K562 (cell line): Measurements from ENCODE around the gene MED13L. TPM values are rescaled to one million over a fixed set of nuclear protein-coding genes. Genes with fewer than 3 reads are reported as not detected.

Source experiments
- ATF7 ChIP-seq: fragments of 450-650 bp; IDR thresholded peaks from 2 replicates; pipeline ENCODE4 v1.7.1; 2014; ENCODE audit warnings: mild to moderate bottlenecking, moderate library complexity
- BCL6 ChIP-seq: fragments of 250-450 bp; sonication (Bioruptor Pico); IDR thresholded peaks from 2 replicates; pipeline ENCODE4 v1.4.0; 2020
- ELF1 ChIP-seq: fragments of 200-800 bp; sonication (Bioruptor generic); IDR thresholded peaks from 2 replicates; pipeline ENCODE4 v1.6.1; 2016; ENCODE audit warnings: missing genetic modification characterization, missing compliant biosample characterization
- MAFF ChIP-seq: IDR thresholded peaks from 2 replicates; pipeline ENCODE4 v1.6.1; 2012; ENCODE audit warnings: low read length, improper control_type of control experiment
- MAFG ChIP-seq: fragments of 450-650 bp; conservative IDR thresholded peaks from 2 replicates; pipeline ENCODE4 v1.6.1; 2016; ENCODE audit warnings: missing genetic modification characterization, missing compliant biosample characterization
- PHB ChIP-seq: fragments of 250-450 bp; sonication (Bioruptor Pico); IDR thresholded peaks from 2 replicates; pipeline ENCODE4 v1.5.0; 2021
- POLR3G ChIP-seq: IDR thresholded peaks from 2 replicates; pipeline ENCODE4 v1.6.1; 2011; ENCODE audit not compliant: insufficient read length, insufficient replicate concordance; ENCODE audit errors: extremely low read depth
- PTRF ChIP-seq: fragments of 450-650 bp; IDR thresholded peaks from 2 replicates; pipeline ENCODE4 v1.6.1; 2016; ENCODE audit warnings: mild to moderate bottlenecking, missing genetic modification characterization, missing compliant biosample characterization
- RAD21 ChIP-seq, 2 experiments: fragments of 250-450 bp in 1 of 2; fragments of 450-650 bp in 1 of 2; sonication (Bioruptor Pico) in 1 of 2; formaldehyde crosslinking in 1 of 2; IDR thresholded peaks in 1 of 2; conservative IDR thresholded peaks in 1 of 2; 2 replicates each; pipeline versions ENCODE4 v1.4.0 to v1.8.0; 2020 to 2022; ENCODE audit warnings: mild to moderate bottlenecking in 2 of 2, moderate library complexity in 1 of 2
- RAD51 ChIP-seq: fragments of 450-650 bp; IDR thresholded peaks from 2 replicates; pipeline ENCODE4 v1.7.1; 2016; ENCODE audit warnings: low read depth, mild to moderate bottlenecking, borderline replicate concordance
- RCOR1 ChIP-seq, 2 experiments: IDR thresholded peaks; 2 replicates each; pipeline ENCODE4 v1.6.1; 2012; ENCODE audit warnings: low read depth in 2 of 2, low read length in 2 of 2, borderline replicate concordance in 1 of 2, improper control_type of control experiment in 1 of 2
- RFX1 ChIP-seq: fragments of 450-650 bp; IDR thresholded peaks from 2 replicates; pipeline ENCODE4 v1.6.1; 2016; ENCODE audit warnings: mild to moderate bottlenecking, moderate library complexity
- RNF2 ChIP-seq: sonication (generic); IDR thresholded peaks from 2 replicates; pipeline ENCODE4 v1.6.1; 2016
- SMC3 ChIP-seq: conservative IDR thresholded peaks from 2 replicates; pipeline ENCODE4 v1.6.1; 2011; ENCODE audit warnings: low read depth, low read length, improper control_type of control experiment; ENCODE audit not compliant: insufficient read depth
- TEAD4 ChIP-seq, 2 experiments: sonication (generic) in 1 of 2; formaldehyde crosslinking in 1 of 2; IDR thresholded peaks; 2 replicates each; pipeline versions ENCODE4 v1.6.1 to v1.8.0; 2012 to 2022; ENCODE audit warnings: borderline replicate concordance in 1 of 2, inconsistent platforms in 1 of 2, low read length in 1 of 2, mild to moderate bottlenecking in 1 of 2, missing genetic modification reagents in 1 of 2
- ZKSCAN1 ChIP-seq: fragments of 150-350 bp; IDR thresholded peaks from 2 replicates; pipeline ENCODE4 v1.6.1; 2016; ENCODE audit warnings: low read depth, low read length
- ZNF12 ChIP-seq: sonication (generic); formaldehyde crosslinking; IDR thresholded peaks from 2 replicates; pipeline ENCODE4 v1.4.0; 2020; ENCODE audit warnings: mild to moderate bottlenecking, missing genetic modification reagents
- ZNF197 ChIP-seq: fragments of 200-800 bp; sonication (Bioruptor generic); IDR thresholded peaks from 2 replicates; pipeline ENCODE4 v1.6.1; 2016; ENCODE audit warnings: low read depth, missing genetic modification characterization, missing compliant biosample characterization
- ZNF764 ChIP-seq: fragments of 250-450 bp; sonication (Bioruptor Pico); IDR thresholded peaks from 2 replicates; pipeline ENCODE4 v1.4.0; 2020; ENCODE audit warnings: low read depth, mild to moderate bottlenecking, moderate library complexity
- polyA plus RNA-seq, 8 experiments: library from polyadenylated mRNA; depleted of rRNA in 4 of 8; stranded (reverse) in 5 of 8; unstranded in 3 of 8; fragments of >200 nt; fragmentation: Nextera tagmentation in 2 of 8; fragmentation: Illumina TruSeq in 1 of 8; extraction: Ambion mirVana in 2 of 8; extraction: Trizol in 1 of 8; gene quantifications; 2 replicates each; pipeline versions ENCODE4 v1.2.1 to v1.2.3, GENCODE V29; 2011 to 2014; ENCODE audit warnings: inconsistent platforms in 1 of 8, missing spikeins in 1 of 8
- total RNA-seq, 7 experiments: library from RNA; depleted of rRNA in 6 of 7; stranded (reverse); fragments of >200 nt in 6 of 7; fragmentation: Illumina TruSeq in 2 of 7; extraction: Trizol in 2 of 7; gene quantifications; 2 replicates each; pipeline versions ENCODE4 v1.2.1 to v1.2.3, GENCODE V29; 2011 to 2021; ENCODE audit warnings: low replicate concordance in 1 of 7
- TF ChIP-seq, protein P1 (sequence below), 2 experiments: fragments of 200-800 bp in 1 of 2; sonication (Bioruptor generic) in 1 of 2; sonication (generic) in 1 of 2; formaldehyde crosslinking in 1 of 2; IDR thresholded peaks in 1 of 2; conservative IDR thresholded peaks in 1 of 2; 2 replicates each; pipeline versions ENCODE4 v1.5.0 to v1.6.1; 2016 to 2020; ENCODE audit warnings: missing compliant biosample characterization in 1 of 2, missing genetic modification characterization in 1 of 2, missing genetic modification reagents in 1 of 2
- TF ChIP-seq, protein P2 (sequence below), 2 experiments: fragments of 450-650 bp in 1 of 2; IDR thresholded peaks; 2 replicates each; pipeline ENCODE4 v1.6.1; 2011 to 2017; ENCODE audit warnings: low read depth in 2 of 2, antibody characterized with exemption in 1 of 2, borderline replicate concordance in 1 of 2, low read length in 1 of 2, mild to moderate bottlenecking in 1 of 2, mixed read lengths in 1 of 2; ENCODE audit not compliant: control insufficient read depth in 1 of 2

MED13L gene
- total and polyA plus RNA-seq, 9 of the 15 experiments (the other 6 are each of a cell fraction or from before 2014, with no cell fraction given), result 13.4 to 90.3 (median 36.9) TPM

DNA sequence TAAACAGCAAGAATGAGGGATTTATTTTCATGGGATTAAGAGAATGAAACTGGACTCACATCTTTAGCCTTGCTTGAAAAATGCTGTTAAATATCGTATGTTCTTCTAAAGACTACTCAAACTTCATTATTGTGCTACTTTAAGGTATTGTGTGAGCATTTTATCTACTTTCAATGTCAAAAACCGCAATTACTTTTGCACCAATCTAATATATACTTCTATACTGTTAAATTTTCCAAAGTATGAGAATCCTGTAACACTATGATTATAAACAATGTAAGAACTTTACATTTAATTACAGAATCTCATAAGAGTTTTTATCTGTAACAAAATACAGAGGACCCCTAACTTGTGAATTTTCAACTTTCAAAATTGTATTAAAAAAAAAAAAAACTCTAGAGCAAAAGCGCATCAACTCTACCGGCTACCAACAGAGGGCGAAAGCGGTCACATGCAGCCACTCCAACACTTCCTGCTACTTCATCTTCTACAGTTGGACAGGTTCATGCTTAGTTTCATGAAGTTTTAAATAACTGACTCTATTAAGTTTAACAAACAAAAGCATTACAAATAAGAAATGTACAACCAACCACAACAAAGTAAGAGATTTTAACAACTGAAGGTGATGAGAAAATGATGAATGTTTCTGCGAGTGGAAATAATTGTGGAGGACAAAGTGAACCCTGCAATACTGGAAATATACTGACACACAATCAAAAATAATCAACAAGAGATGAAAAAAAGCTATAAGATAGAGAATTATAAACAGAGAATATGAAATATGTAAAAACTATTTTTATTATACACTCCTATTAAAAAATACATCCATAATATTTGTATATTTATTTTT, 210.9 kb downstream of the MED13L start (continued):
- TF ChIP-seq, protein P1, sequence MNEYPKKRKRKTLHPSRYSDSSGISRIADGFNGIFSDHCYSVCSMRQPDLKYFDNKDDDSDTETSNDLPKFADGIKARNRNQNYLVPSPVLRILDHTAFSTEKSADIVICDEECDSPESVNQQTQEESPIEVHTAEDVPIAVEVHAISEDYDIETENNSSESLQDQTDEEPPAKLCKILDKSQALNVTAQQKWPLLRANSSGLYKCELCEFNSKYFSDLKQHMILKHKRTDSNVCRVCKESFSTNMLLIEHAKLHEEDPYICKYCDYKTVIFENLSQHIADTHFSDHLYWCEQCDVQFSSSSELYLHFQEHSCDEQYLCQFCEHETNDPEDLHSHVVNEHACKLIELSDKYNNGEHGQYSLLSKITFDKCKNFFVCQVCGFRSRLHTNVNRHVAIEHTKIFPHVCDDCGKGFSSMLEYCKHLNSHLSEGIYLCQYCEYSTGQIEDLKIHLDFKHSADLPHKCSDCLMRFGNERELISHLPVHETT (CRISPR knock-in tag; conservative IDR thresholded peaks at IDR 0.05 in 1 of 2, IDR thresholded peaks at IDR 0.05 in 1 of 2), result no peak
- TF ChIP-seq RFX1, result 0 out of 2 replicates have a peak, but pooled peaks have one; percentile 7
- TF ChIP-seq PHB (CRISPR knock-in tag), result no peak
- no peak for TF ChIP-seq ATF7
- 0 out of 2 replicates have a peak, but pooled peaks have one; percentile 19 for TF ChIP-seq TEAD4 (IDR thresholded peaks at IDR 0.05; ENCODE audit: low read length)
- TF ChIP-seq TEAD4 (CRISPR knock-in tag; IDR thresholded peaks at IDR 0.05; ENCODE audit: borderline replicate concordance), result no peak
- TF ChIP-seq RCOR1 (IDR thresholded peaks at IDR 0.05; ENCODE audit: borderline replicate concordance in 1 of 2, low read depth in 2 of 2, low read length in 2 of 2), result 0 out of 4 replicates have a peak, but pooled peaks of 1 of the 2 experiments have one; percentile 26
- TF ChIP-seq RAD51, result peak; percentile 40
- peak; percentile 44 for TF ChIP-seq SMC3
- TF ChIP-seq ZNF197, result no peak
- TF ChIP-seq ZNF764 (CRISPR knock-in tag), result no peak
- TF ChIP-seq ZKSCAN1, result no peak
- peak; percentile 53 to 65 for TF ChIP-seq RAD21 (CRISPR knock-in tag; conservative IDR thresholded peaks at IDR 0.05 in 1 of 2, IDR thresholded peaks at IDR 0.05 in 1 of 2)
- TF ChIP-seq BCL6 (CRISPR knock-in tag), result no peak
- no peak for TF ChIP-seq MAFF
- no peak for TF ChIP-seq ZNF12 (CRISPR knock-in tag)
- TF ChIP-seq PTRF (tag), result no peak
- no peak for TF ChIP-seq POLR3G
- TF ChIP-seq, protein P2, sequence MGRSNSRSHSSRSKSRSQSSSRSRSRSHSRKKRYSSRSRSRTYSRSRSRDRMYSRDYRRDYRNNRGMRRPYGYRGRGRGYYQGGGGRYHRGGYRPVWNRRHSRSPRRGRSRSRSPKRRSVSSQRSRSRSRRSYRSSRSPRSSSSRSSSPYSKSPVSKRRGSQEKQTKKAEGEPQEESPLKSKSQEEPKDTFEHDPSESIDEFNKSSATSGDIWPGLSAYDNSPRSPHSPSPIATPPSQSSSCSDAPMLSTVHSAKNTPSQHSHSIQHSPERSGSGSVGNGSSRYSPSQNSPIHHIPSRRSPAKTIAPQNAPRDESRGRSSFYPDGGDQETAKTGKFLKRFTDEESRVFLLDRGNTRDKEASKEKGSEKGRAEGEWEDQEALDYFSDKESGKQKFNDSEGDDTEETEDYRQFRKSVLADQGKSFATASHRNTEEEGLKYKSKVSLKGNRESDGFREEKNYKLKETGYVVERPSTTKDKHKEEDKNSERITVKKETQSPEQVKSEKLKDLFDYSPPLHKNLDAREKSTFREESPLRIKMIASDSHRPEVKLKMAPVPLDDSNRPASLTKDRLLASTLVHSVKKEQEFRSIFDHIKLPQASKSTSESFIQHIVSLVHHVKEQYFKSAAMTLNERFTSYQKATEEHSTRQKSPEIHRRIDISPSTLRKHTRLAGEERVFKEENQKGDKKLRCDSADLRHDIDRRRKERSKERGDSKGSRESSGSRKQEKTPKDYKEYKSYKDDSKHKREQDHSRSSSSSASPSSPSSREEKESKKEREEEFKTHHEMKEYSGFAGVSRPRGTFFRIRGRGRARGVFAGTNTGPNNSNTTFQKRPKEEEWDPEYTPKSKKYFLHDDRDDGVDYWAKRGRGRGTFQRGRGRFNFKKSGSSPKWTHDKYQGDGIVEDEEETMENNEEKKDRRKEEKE (IDR thresholded peaks at IDR 0.05; ENCODE audit: borderline replicate concordance in 1 of 2, control insufficient read depth in 1 of 2, low read depth in 2 of 2, low read length in 1 of 2), result no peak
- peak; percentile 50; the same call in 1 of the 2 replicates for TF ChIP-seq ELF1 (tag)
- no peak for TF ChIP-seq RNF2
- no peak for TF ChIP-seq MAFG (tag)
